Calu3 (cell line): Measurements from ENCODE around the gene APP. TPM values are rescaled to one million over a fixed set of nuclear protein-coding genes. Genes with fewer than 3 reads are reported as not detected.
A peak's percentile ranks its signal among the peaks of the same experiment; 100 is the strongest.

Source experiments
- BruUV-seq: library from RNA; stranded (reverse); fragments of 400-500 nt; replicated peaks from 2 replicates; lab custom pipeline; 2021; lab: Mats Ljungman, UMichigan
- CTCF ChIA-PET: fragments of 300-600 bp; sonication (Branson Sonifier 250); formaldehyde crosslinking; loops from one replicate; lab custom pipeline; 2022; ENCODE audit warnings: antibody characterized with exemption; lab: Charles Lee
- DNase-seq: peaks from one replicate; pipeline ENCODE4 v3.0.0; 2022
- H3K27ac Mint-ChIP-seq: one replicate; pipeline ENCODE4 v1.8.0; 2022; ENCODE audit warnings: mixed read lengths; ENCODE audit not compliant: unreplicated experiment
- H3K27me3 Mint-ChIP-seq: one replicate; pipeline ENCODE4 v1.8.0; 2022; ENCODE audit warnings: mixed read lengths; ENCODE audit not compliant: unreplicated experiment
- H3K36me3 Mint-ChIP-seq: one replicate; pipeline ENCODE4 v1.8.0; 2022; ENCODE audit warnings: mild to moderate bottlenecking, moderate library complexity, mixed read lengths; ENCODE audit not compliant: insufficient read depth, unreplicated experiment
- H3K4me1 Mint-ChIP-seq: one replicate; pipeline ENCODE4 v1.8.0; 2022; ENCODE audit warnings: mild to moderate bottlenecking, low read depth, mixed read lengths; ENCODE audit not compliant: unreplicated experiment
- H3K4me3 Mint-ChIP-seq: one replicate; pipeline ENCODE4 v1.8.0; 2022; ENCODE audit warnings: mild to moderate bottlenecking, low read depth, moderate library complexity, mixed read lengths; ENCODE audit not compliant: unreplicated experiment
- H3K9me3 Mint-ChIP-seq: one replicate; pipeline ENCODE4 v1.8.0; 2022; ENCODE audit warnings: low read depth, mixed read lengths; ENCODE audit not compliant: unreplicated experiment
- CTCF ChIP-seq: fragments of 200-600 bp; IDR thresholded peaks from one replicate; pipeline ENCODE4 v1.8.0; 2022; ENCODE audit warnings: antibody characterized with exemption; ENCODE audit not compliant: unreplicated experiment
- intact Hi-C: fragments of 100-400 bp; cut with micrococcal nuclease; formaldehyde crosslinking; loops from one replicate; pipeline ENCODE4 v1.10.0; 2022; ENCODE audit not compliant: unreplicated experiment
- total RNA-seq: library from RNA; stranded (reverse); gene quantifications from 2 replicates; pipeline ENCODE4 v1.2.3, GENCODE V29; 2022

APP gene
- total RNA-seq, 1 experiment from 2014 or later: 566 TPM

GRCh38 chr21:25994758-25995163, 175.8 kb downstream of the APP start:
- no TSS peak for BruUV-seq
- H3K9me3 Mint-ChIP-seq: no peaks in the 10 kb centered on the region
- H3K4me3 Mint-ChIP-seq: no peak overlapping the region
- no peak for DNase-seq
- no peak overlapping the region for H3K27ac Mint-ChIP-seq
- H3K27me3 Mint-ChIP-seq: no peaks in the 10 kb centered on the region
- CTCF ChIA-PET: no interaction called here
- intact Hi-C loops: loop anchor here (10.0 kb wide), 1 partner anchor 170 kb away; no protein-coding TSS in a partner anchor
- no peak for TF ChIP-seq CTCF
- H3K4me1 Mint-ChIP-seq: peaks cover 21% of the 10 kb centered on the region
- H3K36me3 Mint-ChIP-seq: peaks cover 19% of the 10 kb centered on the region

DNA sequence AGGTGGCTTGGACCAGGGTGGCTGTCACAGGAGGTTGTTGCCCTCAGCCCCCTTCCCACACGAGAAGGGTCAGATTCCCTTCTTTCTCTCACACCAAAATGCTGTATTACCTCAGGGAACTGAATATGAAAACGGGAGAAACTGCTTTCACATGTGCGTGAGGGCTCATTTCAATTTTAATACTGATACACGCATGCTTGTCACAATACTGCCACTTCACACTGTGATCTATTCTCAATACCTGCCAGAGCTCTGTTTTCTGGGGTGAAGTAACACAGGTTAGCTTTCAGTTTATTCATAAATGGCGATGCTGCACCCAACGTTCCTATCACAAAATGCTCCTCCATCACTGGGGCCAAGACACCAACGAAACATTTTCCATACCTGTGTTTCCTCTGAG, 181.8 kb downstream of the APP start:
- Mint-ChIP-seq H3K4me3 (no peak overlapping the region), H3K4me1 (peaks cover 8% of the 10 kb centered on the region), H3K27ac (no peak overlapping the region), H3K9me3 (no peaks in the 10 kb centered on the region), H3K36me3 (peaks cover 19% of the 10 kb centered on the region), H3K27me3 (no peaks in the 10 kb centered on the region)
- DNase-seq: no peak
- no TSS peak for BruUV-seq
- TF ChIP-seq CTCF: no peak
- intact Hi-C loops: no loop called here
- CTCF ChIA-PET: no interaction called here

DNA sequence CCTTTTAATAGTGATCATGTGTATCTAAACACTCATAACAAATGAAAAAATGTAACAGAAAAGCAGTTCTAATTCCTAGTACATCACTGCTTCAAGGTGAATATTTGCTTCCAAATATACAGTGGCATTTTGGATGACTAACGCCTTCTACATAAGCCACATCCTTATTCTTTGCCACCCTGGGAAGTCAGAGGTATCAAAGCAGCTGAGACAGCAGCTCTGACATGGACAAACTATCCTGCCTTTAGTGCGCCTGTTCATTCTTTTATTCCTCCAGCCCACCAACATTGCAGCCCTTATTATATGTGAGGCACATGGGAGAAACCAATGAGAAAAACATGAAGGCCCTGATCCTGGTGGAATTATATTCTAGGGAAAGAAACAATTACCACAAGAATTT, 183.0 kb downstream of the APP start:
- peaks cover 8% of the 10 kb centered on the region for H3K4me1 Mint-ChIP-seq
- BruUV-seq: no TSS peak
- no peaks in the 10 kb centered on the region for H3K27me3 Mint-ChIP-seq
- H3K4me3 Mint-ChIP-seq: no peak overlapping the region
- no peak for TF ChIP-seq CTCF
- no peak for DNase-seq
- peaks cover 19% of the 10 kb centered on the region for H3K36me3 Mint-ChIP-seq
- H3K9me3 Mint-ChIP-seq: no peaks in the 10 kb centered on the region
- CTCF ChIA-PET: no interaction called here
- intact Hi-C loops: no loop called here
- H3K27ac Mint-ChIP-seq: peak overlapping the region; percentile 35

DNA sequence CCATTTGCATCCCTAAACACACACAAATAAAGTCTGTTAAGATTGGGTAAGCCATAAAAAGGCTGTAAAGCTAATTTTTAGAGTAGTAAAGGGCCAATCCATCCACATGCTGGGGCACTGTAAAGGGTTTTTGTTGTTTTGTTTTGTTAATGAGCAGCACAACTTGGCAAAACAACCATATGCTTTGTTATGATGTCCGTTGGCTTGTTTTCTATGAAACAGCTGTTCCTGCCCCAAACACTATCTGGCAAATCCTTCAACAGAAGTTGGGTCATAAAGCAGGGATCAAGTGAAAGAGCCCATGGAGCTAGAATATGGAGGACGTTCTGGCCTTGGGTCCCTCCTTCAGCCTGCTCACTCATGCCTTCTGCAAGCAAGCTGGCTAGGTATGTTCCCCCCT, 183.6 kb downstream of the APP start:
- DNase-seq: no peak
- CTCF ChIA-PET: no interaction called here
- Mint-ChIP-seq H3K4me3 (no peak overlapping the region), H3K36me3 (peaks cover 26% of the 10 kb centered on the region), H3K27ac (no peak overlapping the region), H3K9me3 (no peaks in the 10 kb centered on the region), H3K4me1 (peaks cover 8% of the 10 kb centered on the region), H3K27me3 (no peaks in the 10 kb centered on the region)
- BruUV-seq: no TSS peak
- intact Hi-C loops: no loop called here
- TF ChIP-seq CTCF: no peak
